Activated effector memory CD4-positive, alpha-beta T cell treated with Interleukin-2 at 50 U/mL for 16 hours (primary cell): ENCODE results near the gene ESRP2.

Experiments
- DNase-seq: peaks from one replicate; pipeline ENCODE4 v3.0.0-alpha.2; 2020

The ESRP2 gene

DNA sequence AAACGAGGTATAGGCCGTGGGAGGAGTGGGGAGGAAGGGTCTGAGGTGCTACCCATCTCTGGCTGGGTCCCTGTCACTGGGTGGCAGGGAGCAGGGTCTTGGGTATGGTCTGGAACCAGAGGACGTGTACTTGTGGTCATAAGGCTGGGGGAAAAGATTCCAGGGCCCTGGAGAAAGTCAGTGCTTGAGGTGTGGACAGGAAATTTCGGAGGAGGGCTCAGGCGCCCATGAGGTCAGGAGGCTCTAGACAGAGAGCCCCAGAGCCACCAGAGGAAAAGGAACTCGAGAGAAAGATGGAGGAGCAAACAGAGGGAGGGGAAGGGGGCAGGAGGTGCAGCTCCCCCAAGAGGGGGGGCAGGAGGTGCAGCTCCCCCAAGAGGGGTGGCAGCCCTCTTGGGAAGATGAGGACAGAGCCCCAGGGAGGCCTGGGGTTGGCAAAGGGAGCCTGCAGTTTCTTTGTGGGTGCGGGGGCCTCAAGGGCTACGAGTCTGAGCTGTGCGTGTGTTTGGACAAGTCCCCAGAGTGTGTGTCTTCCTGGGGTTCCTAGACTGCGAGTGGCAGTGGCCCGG lies 27.7 kb upstream of the ESRP2 start:
- no peak for DNase-seq

DNA sequence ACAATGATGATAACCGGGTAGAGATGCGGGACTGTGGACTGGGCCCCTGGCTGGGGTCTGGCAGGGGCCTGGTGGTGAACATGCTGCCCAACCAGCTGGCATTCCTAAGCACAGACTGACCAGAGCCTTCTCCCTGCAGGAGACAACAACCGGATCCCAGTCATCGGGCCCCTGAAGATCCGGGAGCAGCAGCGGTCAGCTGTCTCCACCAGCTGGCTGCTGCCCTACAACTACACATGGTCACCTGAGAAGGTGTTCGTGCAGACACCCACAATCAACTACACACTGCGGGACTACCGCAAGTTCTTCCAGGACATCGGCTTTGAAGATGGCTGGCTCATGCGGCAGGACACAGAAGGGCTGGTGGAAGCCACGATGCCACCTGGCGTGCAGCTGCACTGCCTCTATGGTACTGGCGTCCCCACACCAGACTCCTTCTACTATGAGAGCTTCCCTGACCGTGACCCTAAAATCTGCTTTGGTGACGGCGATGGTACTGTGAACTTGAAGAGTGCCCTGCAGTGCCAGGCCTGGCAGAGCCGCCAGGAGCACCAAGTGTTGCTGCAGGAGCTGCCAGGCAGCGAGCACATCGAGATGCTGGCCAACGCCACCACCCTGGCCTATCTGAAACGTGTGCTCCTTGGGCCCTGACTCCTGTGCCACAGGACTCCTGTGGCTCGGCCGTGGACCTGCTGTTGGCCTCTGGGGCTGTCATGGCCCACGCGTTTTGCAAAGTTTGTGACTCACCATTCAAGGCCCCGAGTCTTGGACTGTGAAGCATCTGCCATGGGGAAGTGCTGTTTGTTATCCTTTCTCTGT lies 23.3 kb upstream of the ESRP2 start:
- no peak for DNase-seq

DNA sequence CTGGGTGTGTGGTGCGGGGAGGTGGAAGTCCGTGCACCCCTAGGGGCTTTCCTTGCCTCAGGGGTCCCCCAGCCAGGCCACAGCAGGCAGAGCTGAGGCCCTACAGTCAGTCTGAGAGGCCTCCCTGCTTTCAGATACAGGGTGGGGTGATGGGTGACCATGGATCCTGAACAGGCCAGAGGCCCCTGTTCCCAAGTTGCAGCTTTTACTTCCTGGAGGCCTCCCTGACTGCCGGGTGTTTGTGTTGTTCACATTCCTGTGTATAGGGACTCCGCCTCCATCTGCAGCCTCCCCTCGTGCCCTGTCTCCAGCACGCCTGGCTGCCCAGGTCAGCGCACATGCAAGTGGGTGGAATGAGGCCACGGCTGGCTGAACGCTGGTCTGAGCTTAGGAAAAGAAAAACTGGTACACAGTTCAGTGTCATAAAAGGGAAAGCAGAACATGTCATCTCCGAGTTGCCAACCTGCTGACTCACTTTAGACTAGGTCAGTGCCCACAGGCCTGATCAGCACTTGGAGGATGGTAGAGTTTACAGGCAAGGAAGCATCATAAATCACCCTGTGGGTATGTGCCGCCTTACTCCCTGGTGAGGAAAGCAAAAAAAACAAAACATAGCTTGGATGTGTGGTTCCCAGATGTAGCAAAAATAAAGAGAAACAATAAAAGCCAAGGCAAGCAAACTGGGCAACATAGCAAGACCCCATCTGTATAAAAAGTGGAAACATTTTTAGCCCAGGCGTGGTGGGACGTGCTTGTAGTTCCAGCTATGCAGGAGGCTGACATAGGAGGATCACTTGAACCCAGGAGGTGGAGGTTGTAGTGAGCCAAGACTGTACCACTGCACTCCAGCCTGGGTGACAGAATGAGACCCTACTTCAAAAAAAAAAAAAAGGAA lies 22.2 kb upstream of the ESRP2 start:
- no peak for DNase-seq

GRCh38 chr16:68257251-68257905 lies 21.5 kb upstream of the ESRP2 start:
- no peak for DNase-seq

DNA sequence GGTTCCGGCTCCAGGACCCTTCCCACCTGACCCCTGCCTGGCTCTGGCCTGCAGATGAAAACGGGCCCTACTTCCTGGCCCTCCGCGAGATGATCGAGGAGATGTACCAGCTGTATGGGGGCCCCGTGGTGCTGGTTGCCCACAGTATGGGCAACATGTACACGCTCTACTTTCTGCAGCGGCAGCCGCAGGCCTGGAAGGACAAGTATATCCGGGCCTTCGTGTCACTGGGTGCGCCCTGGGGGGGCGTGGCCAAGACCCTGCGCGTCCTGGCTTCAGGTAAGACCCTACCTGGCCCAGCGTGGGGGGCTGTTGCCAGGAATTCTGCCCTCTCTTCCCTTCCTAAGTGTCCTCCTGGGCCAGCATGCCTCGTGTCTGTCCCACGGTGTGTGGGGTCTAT lies 19.8 kb upstream of the ESRP2 start:
- DNase-seq = no peak

DNA sequence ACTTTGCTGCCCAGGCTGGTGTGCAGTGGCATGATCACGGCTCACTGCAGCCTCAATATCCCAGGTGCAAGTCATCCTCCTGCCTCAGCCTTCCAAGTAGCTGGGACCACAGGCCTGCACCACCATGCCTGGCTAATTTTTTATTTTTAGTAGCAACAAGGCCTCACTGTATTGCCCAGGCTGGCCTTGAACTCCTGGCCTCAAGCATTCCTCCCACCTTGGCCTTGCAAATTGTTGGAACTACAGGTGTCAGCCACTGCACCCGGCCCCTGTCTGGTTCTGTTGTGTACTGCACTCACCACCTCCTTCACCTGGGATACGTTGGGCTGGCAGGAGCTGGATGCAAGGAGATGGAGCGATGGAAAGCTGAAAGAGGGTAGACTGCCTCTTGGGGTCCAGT lies 17.8 kb upstream of the ESRP2 start:
- no peak for DNase-seq

DNA sequence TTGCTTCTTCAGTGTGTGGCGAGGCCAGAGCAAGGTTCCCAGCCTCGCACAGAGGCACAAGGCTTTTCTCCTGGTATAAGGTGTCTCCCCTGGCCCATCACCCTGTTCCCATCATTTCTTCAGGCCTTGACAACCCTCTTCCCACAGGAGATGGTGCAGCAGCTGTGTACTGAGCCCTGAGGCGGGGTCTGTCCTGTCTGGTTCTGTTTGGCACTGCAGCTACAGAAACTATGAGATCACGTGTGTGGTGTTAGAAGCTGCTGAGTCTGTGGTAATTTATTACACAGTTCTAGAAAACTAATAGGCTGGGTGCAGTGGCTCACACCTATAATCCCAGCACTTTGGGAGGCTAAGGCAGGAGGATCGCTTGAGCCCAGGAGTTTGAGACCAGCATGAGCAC lies 16.5 kb upstream of the ESRP2 start:
- DNase-seq = no peak

DNA sequence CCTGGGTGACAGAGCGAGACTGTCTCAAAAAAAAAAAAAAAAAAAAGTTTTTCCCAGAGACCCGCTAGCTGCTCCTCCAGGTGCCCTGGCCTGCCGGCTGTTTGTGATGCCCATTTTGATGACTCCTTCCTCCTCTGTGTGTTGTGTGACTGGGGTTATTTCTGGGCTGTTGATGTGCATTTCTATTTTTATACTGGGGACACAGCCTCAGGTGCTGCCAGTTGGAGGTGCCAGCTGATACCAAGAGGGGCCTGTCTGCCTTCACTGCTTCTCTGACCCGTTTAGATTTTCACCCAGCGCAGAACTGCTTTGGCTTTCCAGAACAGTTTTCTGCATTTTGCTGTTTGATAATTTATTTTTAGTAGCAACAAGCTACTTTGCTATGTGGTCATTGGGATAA lies 15.9 kb upstream of the ESRP2 start:
- DNase-seq = no peak

DNA sequence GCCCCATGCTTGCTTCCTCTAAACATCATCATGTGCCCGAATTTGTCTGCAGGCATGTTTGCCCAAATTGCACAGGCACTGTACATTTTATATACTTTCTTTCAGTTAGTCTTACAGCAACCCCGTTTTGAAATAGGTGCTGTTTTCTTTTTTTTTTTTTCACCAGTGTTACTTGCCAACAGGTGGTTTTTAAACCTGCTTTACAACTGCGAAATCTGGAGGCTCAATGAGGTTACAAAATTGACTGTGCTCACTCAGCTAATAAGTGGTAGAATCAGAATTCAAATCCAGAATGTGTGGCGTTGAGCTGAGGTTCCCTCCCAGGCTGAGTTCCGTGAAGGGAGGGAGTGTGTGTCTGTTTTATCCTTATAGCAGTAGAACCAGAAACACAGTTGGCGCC lies 15.0 kb upstream of the ESRP2 start:
- no peak for DNase-seq

GRCh38 chr16:68249371-68249770 lies 13.4 kb upstream of the ESRP2 start:
- no peak for DNase-seq

- DNase-seq = no peak
Measured at GRCh38 chr16:68247932-68248331, 12.0 kb upstream of the ESRP2 start.

DNA sequence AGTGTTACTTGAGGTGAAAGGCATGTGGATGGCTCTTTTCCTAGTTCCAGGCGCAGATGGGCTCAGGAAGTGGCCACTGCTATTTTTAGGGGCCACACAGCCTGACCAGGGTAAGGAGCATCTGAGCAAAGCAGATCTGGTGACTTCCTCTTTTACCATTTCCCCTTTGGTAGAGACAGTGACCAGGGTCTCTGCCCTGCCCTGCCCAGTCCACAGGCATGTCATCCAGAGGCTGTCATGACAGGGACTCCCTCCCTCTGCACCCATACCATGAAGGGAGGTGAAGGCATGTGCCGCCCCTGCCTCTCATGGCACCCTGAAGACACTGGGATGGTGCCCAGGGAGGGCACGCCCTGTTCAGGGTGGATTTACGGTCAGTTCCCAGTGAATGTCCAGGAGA lies 11.5 kb upstream of the ESRP2 start:
- no peak for DNase-seq

DNA sequence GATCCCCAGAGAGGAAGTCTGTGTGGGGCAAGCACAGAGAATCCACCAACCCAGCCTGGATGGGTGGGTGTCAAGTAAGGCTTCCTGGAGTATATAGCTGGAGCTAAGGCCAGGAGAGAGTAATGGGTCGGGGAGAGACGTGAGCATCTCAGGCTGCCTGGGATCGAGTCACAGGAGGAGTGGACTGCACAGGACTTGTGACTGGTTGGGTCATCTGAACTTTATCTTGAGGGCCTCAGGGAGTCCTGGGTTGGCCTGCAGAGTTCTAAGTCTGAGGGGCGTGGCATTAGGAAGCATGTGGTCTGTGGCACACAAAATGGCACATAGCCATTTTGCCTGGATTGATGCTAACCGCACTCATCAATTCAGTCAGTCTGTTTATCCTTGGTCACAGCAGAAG lies 10.7 kb upstream of the ESRP2 start:
- DNase-seq = no peak

GRCh38 chr16:68246121-68246520 lies 10.2 kb upstream of the ESRP2 start:
- DNase-seq = no peak

- DNase-seq = peak; percentile 96
Measured at GRCh38 chr16:68244903-68245853, 9.3 kb upstream of the ESRP2 start, which contains the start of gene PLA2G15. Gene PLA2G15, plus strand, starts transcription at chr16:68245373. Its CDS starts 54 bp downstream, at chr16:68245427.

DNA sequence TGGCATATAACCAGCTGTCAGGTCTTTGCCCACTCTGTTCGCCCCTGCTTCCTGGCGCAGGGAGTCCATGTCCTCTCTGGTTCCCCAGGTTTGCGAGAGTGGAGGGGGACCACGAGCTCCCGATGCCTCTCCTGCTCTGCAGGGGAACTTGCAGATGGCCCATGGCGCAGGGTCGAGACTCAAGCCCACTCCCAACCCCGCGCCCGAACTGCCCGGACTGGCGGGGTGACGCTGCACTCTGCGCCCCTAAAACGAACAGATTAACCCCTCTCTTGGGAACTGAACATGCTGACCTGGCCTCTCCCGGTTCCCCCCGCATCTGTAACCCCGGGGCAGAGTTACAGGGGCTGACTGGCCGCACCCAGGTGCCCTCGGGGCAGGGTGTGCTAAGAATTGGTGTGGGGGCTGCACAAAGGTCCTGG lies 8.6 kb upstream of the ESRP2 start:
- DNase-seq = no peak

DNA sequence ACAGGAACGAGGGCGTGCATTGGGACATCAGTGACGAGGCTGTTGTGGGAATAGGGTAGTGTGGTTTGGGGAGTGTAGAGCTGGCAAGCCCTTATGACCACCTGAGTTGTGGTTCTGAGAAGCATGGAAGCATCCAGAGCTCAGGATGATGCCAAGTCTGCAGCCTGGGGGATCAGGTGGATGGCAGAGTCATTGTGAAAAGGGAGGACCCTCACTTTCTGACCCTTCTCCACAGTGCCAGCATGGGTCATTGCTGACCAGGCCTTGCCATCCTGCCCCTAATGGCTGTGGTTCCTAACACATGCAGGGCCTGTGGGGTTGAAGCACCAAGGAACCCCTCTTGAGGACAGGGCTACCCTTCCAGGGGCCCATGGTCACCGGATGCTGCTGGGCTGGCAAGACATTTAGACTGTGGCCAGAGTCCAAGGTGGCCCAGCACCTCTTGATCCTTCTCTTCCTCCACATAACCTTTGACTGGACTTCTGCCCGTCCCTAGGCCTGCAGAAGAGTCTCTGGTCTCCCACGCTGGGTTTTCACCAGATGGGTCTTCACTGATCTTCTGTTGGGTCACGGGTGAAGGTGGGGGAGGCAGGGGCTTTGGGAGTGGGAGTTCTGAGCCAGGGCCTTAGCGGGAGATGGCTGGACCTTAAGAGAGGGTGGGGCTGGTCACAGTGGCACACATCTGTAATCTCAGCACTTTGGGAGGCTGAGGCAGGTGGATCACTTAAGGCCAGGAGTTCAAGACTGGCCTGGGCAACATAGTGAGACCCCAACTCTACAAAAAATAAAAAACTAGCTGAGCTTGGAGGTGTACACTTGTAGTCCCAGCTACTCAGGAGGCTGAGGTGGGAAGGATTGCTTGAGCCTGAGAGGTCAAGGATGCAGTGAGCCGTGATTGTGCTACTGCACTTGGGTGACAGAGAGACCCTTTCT lies 7.3 kb upstream of the ESRP2 start:
- no peak for DNase-seq

DNA sequence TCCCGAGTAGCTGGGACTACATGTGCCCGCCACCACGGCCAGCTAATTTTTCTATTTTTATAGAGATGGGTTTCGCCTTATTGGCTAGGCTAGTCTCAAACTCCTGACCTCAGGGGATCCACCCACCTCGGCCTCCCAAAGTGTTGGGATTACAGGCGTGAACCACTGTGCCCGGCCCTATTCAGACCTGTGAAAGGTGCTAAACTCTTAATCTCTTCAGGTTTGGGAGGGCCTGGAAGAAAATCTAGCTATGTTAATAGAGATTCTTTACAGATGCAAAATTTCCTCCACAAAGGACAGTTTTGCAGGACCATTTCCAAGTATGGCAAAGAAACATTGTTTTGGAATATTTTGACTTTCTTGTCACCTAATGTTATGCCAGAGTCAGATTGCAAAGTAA lies 6.2 kb upstream of the ESRP2 start:
- DNase-seq = no peak

DNA sequence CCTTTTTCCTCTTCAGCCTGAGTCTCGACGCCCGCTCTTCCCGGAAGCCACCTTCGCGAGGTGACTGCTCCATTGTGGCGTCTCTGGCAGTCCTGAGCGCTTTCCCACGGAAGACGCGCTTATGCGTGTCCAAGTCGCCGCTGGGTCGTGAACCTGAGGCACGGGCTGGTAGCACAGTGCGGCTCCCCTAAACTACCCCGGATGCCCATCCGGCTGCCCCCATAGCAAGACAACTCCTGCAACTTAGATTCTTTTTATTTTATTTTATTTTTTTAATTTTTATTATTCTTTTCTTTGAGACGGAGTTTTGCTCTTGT lies 2.1 kb upstream of the ESRP2 start:
- no peak for DNase-seq

- DNase-seq = peak; percentile 85
Measured at GRCh38 chr16:68237243-68238028, 1.5 kb upstream of the ESRP2 start.
